HG03520 (cell line): ENCODE results near the gene CENPP.
"Not testable (repeated sequence)": the region's sequence is repeated elsewhere in the genome, so short reads cannot be mapped to it uniquely, and the experiment has no call there.

Experiments
- ATAC-seq: cut with Tn5 transposase; IDR thresholded peaks from one replicate; pipeline ENCODE4 v1.9.1; 2021; ENCODE audit warnings: mild to moderate bottlenecking, moderate library complexity; ENCODE audit not compliant: unreplicated experiment

Gene CENPP

DNA sequence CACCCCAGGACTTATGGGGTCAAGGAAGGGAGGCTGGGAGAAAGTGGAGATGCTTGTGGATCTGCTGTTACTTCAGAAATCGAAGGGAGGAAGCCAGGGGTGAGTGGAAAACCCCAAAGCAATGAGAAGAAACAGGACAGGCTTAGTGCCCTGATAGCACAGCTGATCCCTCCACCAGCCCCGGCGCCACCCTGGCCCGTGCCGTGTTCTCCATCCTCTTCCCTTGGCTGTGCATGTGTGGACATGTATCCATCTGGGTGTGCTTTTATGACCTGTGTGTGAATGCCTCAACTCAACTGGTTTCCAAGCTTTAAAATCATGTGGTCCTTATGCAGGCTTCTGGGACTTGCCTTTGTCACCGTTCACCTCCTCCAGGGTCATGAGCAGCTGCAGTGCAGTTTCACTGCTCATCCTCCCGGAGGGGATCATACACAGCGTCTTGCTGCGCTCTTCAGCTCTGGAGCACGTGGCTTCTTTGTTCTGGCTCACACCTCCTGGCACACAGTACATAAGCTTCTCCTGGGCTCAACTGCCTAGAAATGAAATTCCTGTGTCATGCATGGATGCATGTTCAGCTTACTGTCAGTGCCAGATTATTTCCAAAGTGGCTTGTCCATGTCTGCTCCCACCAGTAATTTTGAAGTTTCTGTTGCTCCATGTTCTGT, 286.0 kb downstream of the CENPP start:
- no peak for ATAC-seq

DNA sequence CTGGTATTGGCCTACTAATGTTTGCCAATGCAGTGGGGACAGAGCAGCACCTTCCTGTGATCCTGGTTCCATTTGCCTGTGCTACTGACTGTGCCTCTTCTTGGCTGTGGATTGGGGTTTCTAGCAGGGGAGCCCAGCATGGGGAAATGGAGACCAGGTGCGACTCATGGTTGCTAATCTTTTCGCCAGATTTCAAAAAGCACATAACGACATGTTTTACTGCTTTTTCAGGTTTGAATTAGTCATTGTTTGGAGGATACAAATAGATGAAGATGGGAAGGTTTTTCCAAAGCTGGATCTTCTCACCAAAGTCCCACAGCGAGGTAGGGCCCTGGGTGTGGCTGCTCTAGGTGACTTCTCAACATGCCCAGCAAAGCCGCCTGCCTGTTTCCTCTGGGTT, 286.5 kb downstream of the CENPP start:
- no peak for ATAC-seq

DNA sequence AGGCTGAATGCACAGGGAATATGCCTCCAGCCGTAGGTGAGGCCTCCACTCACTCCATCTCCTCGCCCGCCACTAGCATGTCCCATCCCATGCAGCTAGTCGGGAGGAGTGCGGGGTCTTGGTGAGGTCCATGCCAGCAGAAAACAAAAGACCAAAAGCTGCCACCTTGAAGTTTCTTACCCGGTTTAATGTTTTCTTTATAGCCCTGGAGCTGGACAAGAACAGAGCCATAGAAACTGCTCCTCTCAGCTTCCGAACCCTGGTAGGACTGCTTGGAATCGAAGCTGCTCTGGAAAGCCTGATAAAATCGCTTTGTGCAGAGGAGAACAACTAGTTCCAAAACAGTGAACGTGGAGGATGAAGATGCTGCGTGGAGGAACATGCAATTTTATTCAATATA, 287.1 kb downstream of the CENPP start:
- ATAC-seq = no peak

DNA sequence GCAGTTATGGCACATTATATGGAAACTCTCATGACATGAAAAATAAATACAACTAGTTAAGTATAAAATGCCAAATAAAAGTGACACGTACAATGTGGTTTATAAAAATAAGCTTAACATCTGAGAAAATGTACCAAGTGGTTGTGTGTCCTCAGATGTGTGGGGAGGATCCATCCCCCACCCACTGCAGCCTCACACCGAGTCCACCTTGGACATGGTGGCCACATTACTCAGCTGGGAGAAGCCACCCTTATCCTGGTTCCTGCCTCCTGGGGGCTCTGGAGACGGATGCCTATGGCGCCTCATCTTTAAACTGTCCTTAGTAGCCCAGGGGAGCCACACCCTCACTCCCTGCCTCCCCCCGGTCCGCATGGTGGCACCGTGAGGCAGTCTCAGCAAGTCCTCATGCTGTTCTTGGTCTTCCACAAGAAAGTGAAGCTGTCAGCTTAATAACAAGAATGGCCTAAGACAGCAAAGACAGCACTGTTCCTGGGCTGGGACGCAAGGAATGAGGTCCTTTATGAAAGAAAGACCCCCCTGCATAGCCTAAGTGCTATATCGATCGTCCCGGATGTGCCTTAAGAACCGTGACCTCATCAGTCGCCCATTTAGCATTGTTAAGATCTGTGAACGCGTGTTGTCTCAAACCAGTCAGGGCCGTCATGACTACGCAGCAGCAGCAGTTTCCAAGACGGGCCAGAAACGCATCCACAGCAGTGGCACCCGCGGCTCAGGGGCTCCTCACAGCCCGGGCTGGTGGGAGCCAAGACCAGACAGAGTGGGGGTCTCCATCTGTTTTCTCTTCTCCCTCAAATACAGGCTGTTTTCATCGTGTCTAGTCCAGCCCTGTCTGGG, 287.7 kb downstream of the CENPP start:
- no peak for ATAC-seq

DNA sequence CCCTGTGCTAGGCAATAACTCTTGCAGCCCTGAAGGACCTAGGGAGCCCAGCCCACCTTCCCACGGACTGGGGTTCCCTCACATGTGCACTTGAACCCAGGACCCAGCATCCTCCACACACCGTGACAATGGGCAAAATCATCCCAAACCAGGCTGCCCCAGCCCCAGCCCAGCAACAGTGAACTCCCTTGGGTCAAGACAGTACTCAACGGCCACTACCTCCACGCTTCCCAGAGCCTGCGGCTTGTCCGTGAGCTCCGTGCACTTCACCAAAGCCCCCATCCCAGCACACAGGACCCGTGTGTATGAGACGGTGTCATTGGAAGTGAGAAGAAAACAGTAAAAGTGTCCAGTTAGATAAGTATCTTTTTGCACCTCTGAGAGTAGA, 288.4 kb downstream of the CENPP start:
- ATAC-seq = no peak

DNA sequence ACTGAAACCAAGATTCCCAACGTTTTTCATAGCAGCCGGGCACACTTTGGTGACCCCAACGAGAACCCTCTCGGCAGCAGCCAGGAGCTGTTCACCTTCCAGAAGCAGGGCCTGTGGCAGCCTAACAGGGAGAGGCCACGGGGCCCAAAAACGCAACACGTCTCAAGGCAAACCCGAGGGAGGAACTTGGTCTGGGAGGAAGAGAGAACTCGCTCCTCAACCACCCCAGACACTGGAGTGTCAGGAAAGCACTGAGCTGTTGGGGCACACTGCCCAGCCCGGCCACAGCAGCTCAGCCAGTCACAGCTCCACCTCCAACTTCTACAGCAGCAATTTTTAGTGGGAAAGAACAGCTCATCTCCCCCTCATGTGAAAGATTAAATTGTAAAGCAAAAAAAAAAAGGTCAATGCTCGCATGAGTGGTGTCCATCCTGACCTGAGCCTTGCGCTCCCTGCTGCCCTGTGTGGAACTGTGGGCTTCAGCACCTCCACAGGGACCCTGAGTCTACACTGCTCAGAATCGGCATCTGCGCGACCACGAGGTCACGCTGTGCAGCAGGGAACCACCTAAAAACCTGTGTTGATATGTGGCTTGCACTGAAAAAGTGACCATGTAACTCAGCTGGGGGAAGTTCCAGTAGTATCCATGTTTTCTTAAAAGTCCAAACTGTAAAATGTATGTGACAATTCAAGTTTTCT, 289.2 kb downstream of the CENPP start:
- no peak for ATAC-seq

DNA sequence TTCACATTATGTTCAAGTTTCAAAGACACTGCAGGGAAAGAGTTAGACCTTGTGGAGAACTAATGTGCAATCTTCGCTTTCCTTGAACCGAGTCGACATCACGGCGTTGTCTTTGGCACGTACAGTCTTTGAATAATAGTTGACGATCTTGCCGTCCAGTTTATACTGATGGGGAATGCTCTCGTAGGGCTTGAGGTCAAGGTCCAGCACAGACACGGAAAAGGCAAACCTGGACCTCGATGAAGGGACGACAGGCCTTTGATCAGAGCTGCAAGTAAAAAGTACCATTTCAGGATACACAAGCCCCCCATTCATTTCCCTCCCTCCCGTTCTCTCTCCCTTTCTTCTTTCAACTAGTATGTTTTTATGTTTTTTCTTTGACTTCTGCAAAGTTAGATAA, 290.0 kb downstream of the CENPP start:
- no peak for ATAC-seq

DNA sequence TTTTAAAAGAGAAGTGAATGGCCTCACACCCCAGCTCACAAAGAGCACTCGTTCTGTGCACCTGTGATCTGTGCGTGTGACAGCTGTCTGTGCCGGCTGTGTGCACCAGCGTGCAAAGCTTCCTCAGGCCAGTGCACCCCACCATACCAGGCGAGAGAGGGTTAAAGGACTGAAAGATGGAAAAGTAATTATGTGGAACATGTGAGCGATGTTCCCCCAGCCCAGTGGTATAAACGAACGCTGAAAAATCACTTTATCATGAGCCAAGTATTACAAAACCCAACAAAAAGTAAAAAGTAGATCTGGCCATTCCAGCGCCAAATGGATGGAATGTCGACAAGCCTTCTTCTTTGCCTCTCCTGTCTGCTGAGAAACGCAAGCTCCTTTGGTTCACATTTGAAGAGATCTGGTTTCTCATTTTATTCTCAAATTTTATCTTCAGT, 290.5 kb downstream of the CENPP start:
- ATAC-seq = no peak

DNA sequence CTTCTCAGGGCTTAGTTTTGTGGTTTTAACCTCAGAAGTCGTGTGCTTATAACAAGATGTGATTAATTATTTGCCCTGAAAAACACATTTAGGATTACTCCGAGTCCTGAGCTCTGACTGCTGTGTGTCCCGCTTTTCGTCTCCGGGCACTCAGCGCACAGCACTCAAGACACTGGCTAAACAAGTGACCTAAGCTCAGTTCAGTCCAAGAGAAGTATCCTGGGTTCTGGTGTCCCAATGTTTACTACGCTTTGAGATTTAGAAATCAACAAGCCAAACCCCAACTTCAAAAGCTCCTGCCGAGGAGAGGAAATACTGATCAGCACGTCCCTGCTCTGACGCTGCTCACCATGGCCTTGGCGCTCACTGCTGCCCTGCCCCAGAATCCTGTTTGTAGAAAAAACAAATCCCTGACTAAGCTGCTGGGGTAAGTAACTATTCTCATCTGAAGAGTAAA, 290.9 kb downstream of the CENPP start:
- ATAC-seq = no peak

DNA sequence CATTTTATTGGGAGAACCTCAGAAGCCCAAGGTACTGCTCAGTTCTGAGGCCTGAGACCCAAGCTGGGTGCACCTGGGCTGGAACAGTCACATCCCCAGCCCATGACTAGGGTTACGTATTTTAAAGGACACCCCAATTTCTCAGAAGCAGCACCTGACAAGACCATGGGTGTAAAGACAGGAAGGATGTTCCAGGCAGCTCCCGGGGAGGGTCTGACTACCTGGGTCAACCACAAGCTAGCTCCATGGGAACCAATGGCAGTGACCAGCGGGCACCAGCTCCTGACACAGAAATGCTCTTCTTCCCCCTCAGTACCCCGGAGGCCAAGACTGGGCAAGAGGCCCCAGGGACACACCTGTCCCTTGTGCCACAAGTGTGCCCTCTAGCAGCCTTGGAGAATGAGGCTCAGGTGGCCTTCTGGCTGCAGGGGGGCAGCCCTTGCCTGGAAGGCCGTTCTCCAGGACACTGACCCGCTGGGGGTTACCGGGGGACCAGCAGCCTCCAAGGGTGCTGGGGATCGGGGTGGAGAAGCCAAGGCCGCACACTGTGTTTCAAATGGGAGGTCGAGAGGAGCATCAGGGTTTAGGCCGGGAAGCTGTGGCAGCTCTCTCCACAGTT, 291.6 kb downstream of the CENPP start:
- no peak for ATAC-seq

DNA sequence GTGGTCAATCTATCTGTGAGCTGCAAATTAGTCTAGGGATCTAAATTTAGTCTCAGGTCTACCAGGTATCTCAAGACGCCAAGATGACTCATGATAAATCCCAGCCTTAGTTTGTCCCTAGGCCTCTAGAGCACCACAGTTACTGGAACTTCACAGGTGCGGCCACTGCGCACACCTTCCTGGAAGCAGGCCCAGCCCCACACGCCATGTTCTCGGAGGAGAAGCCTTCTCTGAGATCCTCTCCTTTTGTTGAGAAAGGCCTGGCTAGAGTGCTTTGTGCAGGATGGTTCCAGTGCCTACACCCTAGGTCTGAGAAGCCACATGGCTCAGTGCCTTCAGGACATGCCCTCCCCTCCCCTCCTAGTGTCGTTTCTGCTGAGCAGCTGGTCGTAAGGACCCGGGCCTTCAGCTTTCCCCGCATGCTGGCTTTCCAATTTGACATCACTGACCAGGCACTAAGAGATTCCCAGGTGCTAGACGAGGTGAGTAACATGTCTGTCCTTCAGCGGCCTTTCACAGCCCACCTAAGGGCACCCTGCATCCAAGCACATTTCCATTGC, 292.3 kb downstream of the CENPP start:
- ATAC-seq = no peak

DNA sequence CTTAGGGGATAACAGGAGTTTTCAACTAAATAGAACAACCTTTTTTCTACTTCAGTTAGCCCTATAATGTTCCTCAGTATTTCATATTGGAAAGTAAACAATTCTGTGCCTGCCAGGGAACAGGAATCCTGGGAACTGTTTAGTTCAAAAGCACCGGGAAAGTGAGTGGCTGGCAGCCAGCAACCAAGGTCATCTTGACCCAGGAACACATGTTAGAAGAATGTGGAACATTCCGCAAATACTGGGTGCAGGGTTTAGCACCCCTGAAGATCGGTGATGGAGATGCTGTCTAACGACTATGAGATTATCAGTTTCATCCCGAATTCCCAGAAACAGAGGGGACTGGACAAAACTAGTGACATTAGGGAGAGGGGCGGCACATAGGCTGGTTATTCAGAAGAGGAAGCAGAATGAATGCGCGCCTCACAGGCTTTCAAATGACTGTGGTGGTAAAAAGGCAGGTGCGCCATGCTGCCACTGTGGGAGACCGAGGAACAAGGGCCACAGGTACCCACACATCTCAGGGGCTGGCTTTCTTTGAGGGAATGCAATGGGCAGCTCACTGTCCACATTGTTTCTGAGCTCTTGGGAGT, 293.0 kb downstream of the CENPP start:
- no peak for ATAC-seq

DNA sequence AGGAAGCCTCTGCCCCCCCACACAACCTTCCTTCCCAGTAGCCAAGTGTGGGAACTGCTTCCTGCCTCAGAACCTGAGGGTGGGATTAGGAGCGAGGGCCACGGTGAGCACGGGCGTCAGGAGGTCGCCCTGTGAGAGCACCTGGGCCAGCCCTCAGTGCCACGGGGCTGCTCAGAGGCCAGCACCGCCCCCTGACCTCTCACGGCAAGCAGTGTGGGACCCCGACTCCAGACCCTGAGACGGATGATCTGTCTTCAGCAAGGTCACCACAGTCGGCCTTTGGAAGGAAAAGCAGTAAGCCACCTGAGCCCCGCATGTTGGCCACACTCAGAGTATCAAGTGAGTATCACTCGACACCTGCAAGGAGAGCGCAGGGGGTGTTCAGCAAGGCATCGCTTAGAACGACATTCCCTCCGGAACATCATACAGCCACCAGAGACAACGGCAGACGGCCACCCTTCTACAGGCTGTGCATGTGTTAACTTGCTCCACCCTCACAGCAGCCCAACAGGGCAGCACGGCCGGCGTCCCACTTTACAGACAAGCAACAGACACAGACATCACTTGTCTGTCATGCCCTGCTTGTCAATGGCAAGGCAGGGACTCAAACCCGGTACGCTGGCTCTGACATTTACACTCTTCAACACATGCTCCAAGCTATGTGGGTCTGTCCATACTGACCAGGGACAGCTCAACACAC, 294.0 kb downstream of the CENPP start:
- no peak for ATAC-seq

DNA sequence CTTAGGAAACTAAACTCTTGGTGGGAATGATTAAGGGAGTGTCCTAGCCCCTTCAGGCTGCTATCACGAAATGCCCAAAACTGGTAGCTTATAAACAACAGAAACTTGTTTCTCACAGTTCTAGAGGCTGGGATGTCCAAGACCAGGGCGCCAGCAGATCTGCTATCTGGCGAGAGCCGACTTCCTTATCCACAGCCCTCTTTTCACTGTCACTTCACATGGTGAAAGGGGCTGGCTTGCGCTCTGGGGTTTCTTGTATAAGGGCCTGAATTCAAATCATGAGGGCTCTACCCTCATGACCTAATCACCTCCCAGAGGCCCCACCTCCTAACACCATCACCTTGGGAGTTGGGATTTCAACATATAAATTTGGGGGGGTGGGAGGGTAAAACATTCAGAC, 295.1 kb downstream of the CENPP start:
- no peak for ATAC-seq

DNA sequence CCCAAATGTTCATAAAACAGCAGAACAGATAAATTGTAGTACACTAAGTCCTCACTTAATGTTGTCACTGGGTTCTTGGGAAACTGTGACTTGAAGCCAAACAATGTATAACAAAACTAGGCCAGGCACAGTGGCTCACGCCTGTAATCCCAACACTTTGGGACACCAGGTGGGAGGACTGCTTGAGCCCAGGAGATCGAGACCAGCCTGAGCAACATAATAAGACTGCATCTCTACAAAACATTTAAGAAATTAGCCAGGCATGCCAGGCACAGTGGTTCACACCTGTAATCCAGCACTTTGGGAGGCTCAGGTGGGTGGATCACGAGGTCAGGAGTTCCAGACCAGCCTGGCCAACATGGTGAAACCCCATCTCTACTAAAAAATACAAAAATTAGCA, 298.2 kb downstream of the CENPP start:
- not testable (repeated sequence) for ATAC-seq

DNA sequence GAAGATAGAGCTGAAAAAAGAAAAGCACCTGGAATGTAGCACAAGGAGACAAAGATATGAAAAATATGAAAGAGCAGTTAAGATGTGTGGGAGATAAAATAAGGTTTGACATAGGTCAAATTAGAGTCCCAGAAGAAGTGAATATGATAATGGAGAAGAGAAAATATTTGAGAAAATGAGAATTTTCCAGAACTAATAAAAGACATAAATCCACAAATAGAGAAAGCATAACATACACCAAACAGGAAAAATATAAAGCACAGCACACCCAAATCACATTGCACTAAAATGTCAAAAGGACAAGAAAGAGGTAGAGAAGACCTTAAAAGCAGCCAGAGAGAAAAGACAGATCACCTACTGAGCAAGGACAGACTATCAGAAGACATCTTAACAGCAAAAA, 300.7 kb downstream of the CENPP start:
- no peak for ATAC-seq

DNA sequence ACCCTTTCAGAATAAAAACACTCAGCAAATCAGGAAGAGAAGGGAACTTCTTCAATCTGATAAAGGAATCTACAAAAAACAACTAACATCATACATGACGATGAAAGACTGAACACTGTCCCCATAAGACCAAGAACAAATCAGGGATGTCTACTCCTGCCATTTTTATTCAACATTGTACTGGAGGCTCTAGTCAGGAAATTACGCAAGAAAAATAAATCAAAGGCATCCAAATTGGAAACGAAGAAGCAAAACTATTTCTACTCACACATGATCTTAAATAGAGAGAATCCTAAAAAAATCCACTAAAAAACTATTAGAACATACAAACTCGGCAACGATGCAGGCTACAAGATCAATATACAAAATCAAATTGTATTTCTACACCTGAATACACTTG, 301.9 kb downstream of the CENPP start:
- no peak for ATAC-seq

DNA sequence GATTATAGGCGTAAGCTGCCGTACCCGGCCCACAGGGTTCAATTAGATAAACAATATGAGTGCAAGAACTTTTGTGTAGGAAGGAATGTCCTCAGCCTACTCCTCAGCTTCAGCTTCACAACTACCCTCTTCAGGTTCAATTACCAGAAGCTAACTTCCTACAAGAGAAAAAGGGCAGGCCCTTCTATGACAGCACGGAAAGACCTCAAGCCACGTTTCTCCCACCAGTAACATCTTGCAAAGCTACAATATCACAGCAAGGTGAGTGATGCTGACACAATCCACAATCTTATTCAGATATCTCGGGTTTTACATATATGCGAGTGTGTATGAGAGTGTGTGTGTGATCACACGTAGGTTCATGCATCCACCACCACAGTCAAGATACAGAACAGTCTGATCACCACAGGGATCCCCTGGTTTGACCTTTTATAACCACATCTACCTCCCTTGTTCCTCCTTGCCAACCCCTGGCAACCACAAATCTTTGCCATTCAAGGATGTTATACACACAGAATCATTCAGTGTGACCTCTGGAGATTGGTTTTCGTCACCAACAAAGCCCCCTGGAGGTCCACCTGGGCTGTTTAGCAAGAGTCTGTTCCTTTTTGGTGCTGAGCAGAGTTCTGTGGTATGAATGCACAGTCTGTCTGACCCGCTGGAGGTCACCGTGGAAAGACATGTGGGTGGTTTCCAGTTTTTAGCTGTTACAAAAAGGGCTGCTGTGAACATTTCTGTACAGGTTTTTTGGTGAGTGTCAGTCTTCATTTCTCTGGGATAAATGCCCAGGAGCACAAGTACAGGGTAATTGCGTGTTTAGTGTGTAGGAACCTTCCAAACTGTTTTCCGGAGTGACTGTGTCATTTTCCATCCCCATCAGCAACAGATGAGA, 305.9 kb downstream of the CENPP start:
- no peak for ATAC-seq

DNA sequence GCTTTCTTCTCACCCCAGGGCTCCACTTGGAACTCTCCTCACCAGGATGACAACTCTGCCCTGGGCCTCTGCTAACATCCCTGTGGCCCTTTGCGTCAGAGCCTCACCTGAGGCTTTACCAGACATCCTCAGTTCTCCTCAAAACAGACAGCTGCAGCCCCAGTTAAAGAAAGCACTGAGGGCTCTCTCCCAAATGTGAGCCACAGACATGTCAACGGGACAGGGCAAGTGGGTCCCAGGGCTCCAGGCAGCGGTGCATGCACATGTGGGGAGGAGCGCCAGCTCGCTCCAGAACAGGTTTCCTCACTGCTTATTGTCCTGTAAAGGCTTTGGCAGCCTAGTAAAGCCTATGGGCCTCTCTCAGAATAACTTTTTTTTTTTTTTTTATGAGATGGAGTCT, 306.9 kb downstream of the CENPP start:
- no peak for ATAC-seq
